GM19351 (cell line): ENCODE measurements around the gene KCND1.

ENCODE experiments used
- ATAC-seq: cut with Tn5 transposase; IDR thresholded peaks from one replicate; pipeline ENCODE4 v1.9.1; 2021; ENCODE audit warnings: mild to moderate bottlenecking, moderate library complexity; ENCODE audit not compliant: unreplicated experiment

Gene KCND1

DNA sequence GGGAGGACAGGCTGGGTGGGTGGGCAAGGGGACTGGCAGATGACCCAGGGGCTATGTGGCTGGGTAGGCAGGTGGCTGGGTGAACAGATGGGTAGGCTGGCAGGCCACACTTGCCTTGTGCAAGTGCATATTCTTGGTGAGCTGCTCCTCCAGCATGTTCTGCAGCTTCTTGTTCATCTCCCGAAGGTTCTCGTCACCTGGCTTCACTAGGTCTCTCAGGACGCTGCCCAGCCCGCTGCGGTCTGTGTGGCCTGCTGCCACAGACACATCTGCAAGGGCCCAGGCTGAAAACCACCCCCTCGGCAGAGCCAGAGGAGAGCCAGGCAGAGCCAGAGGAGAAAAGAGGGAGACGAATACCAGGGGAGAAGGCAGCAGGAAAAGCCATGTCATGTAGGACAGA, 3.4 kb upstream of the KCND1 start:
- ATAC-seq: no peak

DNA sequence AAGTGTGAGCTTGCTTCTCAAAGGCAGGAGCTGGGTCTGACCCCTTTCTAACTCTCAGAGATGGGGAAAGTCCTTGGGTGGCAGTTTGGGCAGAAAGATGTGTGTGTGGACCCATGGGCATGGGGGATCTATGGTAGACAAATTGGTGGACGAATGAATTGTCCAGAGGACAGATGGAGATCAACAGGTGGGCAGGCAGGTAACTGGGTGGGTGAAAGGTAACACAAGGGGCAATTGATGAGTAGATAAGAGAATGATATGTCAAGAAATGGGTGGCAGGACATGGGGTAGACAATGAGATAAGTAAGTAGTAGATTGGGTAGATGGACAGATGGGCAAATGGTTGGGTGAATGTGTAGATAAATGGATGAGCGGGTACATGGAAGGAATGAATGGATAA, 2.9 kb upstream of the KCND1 start:
- ATAC-seq: no peak

- ATAC-seq: no peak
Observed at GRCh38 chrX:48974033-48974432, 2.4 kb upstream of the KCND1 start.

DNA sequence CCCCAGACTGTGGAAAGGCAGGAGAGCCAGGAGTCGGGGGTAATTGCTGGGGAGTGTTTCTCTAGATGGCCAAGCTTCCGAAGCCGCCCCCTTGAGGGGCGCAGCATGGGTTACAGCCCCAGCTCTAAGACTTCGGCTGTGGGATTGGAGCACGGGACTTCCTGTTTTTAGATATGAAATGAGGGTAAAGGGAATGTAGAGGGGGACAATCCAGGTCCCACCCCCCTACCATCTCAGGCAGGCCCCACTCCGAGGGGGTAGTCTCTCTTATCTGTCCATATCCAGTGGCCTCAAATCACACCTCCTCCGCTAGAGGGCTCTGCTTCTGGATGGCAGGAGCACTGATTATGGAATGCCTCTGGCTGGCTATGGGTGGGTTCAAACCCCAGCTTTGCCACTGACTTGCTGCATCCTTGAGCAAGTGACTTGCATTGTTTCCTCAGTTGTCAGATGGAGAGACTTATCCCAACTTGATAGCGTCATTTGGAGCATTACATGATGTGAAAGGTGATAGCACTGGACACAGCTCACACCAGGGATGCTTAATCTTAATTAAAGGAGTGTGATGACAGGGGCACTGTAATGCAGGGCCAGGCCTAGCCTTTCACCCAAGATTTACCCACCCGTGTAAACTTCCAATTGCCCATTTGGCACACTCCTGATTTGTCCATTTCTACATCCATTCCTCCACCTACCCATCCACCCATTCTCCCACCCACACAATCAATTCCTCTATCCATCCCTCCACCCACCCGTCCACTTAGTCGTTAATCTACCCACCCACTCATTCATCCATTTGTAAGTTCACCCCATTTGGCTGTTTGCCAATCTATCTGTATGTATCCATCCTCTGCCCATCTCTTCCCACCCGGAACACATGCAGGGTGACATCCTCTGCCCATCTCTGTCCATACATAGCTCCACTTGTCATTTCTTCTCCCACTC, 848 bp upstream of the KCND1 start:
- ATAC-seq: no peak

DNA sequence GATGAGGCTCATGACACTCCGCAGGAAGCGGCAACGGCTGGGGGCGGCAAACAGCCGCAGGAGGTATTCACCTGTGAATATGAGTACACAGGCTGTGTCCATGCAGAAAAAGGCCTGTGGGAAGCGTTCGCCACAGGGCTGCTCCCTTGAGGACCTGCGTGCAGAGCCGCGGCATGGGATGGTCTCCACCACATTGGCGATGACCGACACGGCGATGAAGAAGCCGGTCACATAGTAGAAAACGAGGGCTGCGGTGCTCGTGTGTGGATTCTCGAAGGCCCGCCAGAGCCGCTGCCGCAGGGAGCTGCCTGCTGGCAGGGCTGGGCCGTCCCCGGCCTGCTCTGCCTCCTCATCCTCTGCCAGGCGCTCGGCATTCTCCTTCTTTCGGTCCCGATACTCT, 2.2 kb downstream of the KCND1 start:
- ATAC-seq: no peak

- no peak for ATAC-seq
Observed at GRCh38 chrX:48968377-48968776, 3.3 kb downstream of the KCND1 start.

DNA sequence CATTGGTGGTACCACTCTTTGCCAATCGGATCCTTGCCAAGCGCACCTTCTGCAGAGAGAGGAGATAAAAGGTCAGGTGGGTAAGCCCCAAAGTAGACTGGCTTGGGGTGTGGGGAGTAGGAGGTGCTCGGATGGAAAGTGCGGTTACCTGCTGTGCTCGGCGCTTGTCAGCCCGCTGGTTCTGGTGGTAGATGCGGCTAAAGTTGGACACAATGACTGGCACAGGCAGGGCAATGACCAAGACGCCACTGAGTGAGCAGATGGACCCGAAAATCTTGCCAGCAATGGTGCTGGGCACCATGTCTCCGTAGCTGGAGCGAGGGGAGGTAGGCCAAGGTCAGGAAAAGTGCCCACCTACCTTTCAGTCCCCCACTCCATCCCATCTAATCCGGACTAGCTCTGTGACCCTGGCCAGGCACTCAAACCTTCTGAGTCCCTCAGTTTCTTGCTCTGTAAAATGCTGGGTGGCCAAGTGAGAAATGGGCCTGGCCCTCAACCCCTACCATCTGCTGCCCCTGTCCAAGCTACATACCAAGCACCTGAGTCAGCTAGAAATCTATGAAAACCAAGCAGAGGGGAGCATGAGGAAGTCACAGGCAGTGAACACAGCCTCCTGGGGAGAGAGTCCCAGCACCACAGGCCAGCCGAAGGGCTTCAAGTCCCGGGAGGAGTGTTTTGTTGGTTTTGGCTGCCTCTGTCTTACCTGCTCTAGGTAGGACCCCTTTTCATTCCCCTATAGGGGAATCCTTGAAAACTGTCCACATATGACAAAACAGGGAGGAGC, 4.7 kb downstream of the KCND1 start:
- no peak for ATAC-seq

- no peak for ATAC-seq
Observed at GRCh38 chrX:48965959-48966358, 5.7 kb downstream of the KCND1 start.

DNA sequence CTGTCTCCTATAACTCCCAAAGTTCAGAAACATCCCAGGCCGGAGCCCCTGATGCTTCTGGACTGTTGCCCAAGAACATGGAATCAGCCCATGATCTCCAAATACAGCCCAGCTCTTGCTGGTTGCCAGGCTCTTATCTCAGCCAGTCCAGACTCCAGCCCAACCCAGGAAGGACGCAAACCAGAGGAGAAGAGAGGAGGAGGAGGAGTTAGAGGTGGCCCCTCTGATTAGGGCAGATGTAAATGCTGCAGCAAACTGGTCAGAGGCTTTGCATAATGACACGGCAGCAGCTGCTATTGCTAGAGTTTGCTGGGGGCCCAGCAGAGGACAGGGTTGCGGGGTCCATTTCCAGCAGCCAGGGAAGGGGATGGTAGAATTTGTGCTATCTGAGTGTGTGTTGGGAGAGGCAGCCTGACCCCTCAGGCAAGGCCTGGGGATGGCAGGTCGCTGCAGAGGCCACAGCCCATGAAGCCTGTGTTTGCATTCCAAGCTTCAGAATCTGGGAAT, 10.0 kb downstream of the KCND1 start:
- ATAC-seq: no peak

- ATAC-seq: no peak
Observed at GRCh38 chrX:48960291-48960690, 11.4 kb downstream of the KCND1 start.

DNA sequence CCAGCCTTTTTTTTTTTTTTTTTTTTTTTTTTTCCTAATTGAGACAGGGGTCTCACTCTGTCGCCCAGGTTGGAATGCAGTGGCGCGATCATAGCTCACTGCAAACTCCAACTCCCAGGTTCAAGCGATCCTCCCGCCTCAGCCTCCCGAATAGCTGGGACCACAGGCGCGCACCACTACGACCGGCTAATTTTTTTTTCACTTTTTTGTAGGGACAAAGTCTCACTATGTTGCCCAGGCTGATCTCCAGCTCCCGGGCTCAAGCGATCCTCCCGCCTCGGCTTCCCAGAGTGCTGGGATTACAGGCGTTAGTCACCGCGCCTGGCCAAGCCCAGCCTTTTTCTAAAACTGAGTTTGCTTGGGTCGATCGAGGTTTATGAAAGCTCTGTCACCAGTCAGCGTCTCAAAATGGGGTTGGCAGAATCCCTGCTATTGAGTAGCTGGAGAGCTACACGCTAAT, 13.0 kb downstream of the KCND1 start:
- no peak for ATAC-seq

GRCh38 chrX:48957827-48958634, 13.6 kb downstream of the KCND1 start:
- peak; percentile 85 for ATAC-seq

DNA sequence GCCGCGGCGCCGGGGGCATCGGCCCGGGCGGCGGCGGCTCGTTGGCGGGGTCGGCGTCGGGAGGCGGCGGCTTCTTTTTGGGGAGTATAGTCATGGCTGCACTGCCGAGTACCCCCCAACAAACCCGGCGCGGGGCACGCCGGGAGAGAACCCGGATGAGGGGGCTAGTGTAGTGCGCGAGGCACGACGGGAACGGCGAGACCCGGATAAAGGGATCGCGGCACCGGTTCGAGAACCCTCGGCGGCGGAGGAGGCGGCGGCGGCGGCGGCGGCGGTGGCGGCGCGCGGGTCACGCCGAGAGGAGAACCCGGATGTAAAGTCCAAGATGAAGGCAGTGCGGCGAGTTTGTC, 14.2 kb downstream of the KCND1 start, which contains the start of gene OTUD5:
Gene OTUD5 (minus strand): TSS at position 131 of the 350 bp plus-strand sequence. CDS start 37 bp downstream, at position 94.
- ATAC-seq: peak; percentile 36

- no peak for ATAC-seq
Observed at GRCh38 chrX:48956728-48957414, 14.8 kb downstream of the KCND1 start.

DNA sequence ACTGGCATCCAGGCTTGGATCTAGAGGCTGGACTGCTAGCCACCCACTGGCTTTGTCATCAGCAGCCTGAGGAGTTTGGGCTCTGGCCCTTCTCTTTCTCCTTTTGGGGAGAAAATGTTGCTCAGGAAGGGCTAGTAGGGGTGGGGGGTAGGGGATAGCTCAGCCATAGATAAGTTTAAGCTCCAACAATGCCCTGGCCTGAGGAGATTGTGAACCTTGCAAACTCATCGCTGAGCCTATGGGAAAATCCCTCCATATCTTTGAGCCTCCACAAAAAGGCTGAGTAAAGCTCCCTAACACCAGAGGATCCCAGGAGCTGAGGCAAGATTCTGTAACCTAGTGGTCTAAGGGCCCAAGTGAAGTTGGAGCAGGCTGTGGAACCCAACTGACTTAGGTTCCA, 23.1 kb downstream of the KCND1 start:
- no peak for ATAC-seq

GRCh38 chrX:48945517-48946348, 25.9 kb downstream of the KCND1 start:
- ATAC-seq: peak; percentile 63

DNA sequence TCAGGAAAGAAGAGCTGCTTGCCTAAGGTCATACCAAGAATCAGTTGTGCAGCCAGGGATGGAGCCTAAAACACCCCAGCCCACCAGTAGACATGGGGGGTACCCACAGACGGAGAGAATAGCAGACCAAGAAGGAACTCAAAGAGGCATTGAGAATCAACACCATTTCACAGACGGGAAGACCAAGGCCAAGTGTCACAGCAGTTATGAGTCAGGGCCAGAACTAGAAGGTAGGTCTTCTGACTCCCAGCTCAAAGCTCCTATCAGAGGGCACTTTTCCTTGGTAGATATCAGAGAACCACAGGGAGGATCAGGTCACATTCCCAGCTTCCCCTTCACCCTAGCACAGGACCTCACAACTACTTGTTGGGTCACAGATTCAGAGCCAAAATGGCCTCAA, 28.7 kb downstream of the KCND1 start:
- no peak for ATAC-seq

DNA sequence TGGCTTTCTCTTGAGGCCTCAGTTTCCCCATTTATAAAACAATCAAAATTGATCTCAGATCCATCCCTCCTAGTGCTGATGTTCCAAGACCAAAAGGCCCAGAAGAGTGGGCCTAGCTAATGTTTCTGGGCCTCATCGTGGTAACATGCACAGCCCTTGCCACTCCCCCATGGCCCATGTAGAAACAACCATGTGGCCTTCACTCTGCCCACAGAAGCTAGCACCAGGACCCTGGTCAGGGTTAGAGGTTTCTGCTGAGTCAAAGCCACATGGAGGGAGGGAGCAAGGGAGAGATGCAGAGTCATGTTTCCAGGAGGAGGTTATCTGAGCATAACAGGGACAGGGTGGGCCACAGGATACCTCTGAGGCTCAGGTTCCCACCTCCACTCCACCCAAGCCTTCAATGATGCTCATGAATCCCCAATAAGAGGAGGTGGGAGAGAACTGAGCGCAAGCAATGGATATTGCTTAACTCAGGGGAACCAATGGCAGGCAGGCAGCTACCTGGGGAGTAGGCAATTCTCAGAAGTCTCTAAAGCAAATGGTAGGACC, 31.2 kb downstream of the KCND1 start:
- ATAC-seq: no peak
